Suppressor macrophage (primary cell): ENCODE data around the gene RGR.

Experiments used
- DNase-seq, 4 experiments: peaks; one replicate each; pipeline ENCODE4 v3.0.0-alpha.2; 2020 to 2022

The RGR gene

GRCh38 chr10:84221916-84222315 lies 22.9 kb upstream of the RGR start:
- no peak for DNase-seq

GRCh38 chr10:84224411-84225028 lies 20.3 kb upstream of the RGR start:
- DNase-seq = peak in 1 of 4 experiments; percentile 10

- DNase-seq = no peak
Measured at GRCh38 chr10:84225427-84226173, 19.3 kb upstream of the RGR start, which contains the start of gene LRIT2. Gene LRIT2, minus strand, starts transcription at chr10:84225544. Its CDS starts 24 bp downstream, at chr10:84225520.

GRCh38 chr10:84226616-84227015 lies 18.2 kb upstream of the RGR start:
- no peak for DNase-seq

GRCh38 chr10:84227810-84228209 lies 17.0 kb upstream of the RGR start:
- DNase-seq = no peak

GRCh38 chr10:84230359-84230758 lies 14.5 kb upstream of the RGR start:
- DNase-seq = no peak

GRCh38 chr10:84232376-84232775 lies 12.5 kb upstream of the RGR start:
- no peak for DNase-seq

GRCh38 chr10:84233940-84234339 lies 10.9 kb upstream of the RGR start:
- no peak for DNase-seq

GRCh38 chr10:84234479-84234878 lies 10.4 kb upstream of the RGR start:
- no peak for DNase-seq

- no peak for DNase-seq
Measured at GRCh38 chr10:84235096-84235495, 9.8 kb upstream of the RGR start.

GRCh38 chr10:84236807-84237198 lies 8.1 kb upstream of the RGR start:
- DNase-seq = no peak

- peak in 1 of 4 experiments; percentile 9 for DNase-seq
Measured at GRCh38 chr10:84237199-84238051, 7.4 kb upstream of the RGR start.

GRCh38 chr10:84238909-84239308 lies 5.9 kb upstream of the RGR start:
- no peak for DNase-seq

GRCh38 chr10:84241185-84241790 lies 3.6 kb upstream of the RGR start, which contains the start of gene LRIT1:
Gene LRIT1, minus strand, starts transcription at chr10:84241546. Its CDS starts 107 bp downstream, at chr10:84241439.
- no peak for DNase-seq

- DNase-seq = no peak
Measured at GRCh38 chr10:84243759-84244158, 1.1 kb upstream of the RGR start.

- DNase-seq = no peak
Measured at GRCh38 chr10:84247496-84247895, 2.6 kb downstream of the RGR start.

- no peak for DNase-seq
Measured at GRCh38 chr10:84248794-84249193, 3.9 kb downstream of the RGR start.

- DNase-seq = no peak
Measured at GRCh38 chr10:84254552-84255478, 10.0 kb downstream of the RGR start.

- DNase-seq = peak; percentile 13 to 44 (median 30)
Measured at GRCh38 chr10:84256510-84257342, 11.9 kb downstream of the RGR start.

- no peak for DNase-seq
Measured at GRCh38 chr10:84257343-84258020, 12.6 kb downstream of the RGR start.
